GM12873 (cell line): ENCODE data around the gene TMPRSS4.

Experiments
- TF ChIP-seq, protein P1 (sequence below): IDR thresholded peaks from 2 replicates; pipeline ENCODE4 v1.5.1; 2012; ENCODE audit warnings: low read depth, mild to moderate bottlenecking, moderate library complexity, low read length, control low read depth; ENCODE audit not compliant: insufficient read depth; ENCODE audit errors: missing control alignments

Gene TMPRSS4

DNA sequence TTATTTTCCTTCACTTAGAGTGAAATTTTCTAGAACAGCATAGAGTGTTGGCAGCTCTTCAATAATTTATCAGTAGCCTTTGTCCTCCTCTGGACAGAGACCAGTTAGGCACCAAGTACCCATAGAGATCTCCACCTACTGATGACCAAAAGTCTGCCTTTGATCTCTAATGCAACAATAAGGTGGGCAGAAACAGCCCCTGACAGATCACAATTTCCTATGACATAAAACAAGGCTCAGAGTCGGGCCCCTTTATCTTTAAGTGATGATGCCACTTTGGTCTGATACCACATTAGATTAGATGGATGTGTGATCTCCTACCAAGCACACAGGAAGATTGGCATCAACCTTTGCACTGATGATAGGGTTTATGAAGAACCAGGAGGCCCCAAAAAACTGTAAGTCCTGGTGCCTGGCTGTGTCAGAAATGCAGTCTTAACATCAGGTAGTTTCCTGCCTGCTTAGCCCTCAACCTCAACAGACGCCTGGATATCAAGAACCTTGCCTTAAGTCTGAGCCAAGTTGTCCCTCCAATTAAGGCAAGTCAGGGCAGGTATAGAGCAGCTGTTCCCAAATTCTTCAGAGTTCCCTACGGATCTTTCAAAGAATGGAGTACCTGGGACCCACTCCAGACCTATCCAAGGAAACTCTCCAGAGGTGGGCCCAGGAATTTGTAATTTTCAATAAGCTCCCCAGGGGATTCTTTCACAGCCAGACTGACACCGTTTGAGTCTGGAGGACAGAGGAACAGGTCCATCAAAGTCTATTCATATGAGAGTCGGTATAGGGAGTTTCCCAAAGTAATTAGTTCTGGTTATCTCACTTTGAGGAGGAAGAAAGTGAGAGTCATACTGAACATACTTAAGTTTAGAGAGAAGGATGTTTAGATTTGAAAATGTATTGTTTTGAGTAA, 30.6 kb upstream of the TMPRSS4 start:
- TF ChIP-seq, protein P1, sequence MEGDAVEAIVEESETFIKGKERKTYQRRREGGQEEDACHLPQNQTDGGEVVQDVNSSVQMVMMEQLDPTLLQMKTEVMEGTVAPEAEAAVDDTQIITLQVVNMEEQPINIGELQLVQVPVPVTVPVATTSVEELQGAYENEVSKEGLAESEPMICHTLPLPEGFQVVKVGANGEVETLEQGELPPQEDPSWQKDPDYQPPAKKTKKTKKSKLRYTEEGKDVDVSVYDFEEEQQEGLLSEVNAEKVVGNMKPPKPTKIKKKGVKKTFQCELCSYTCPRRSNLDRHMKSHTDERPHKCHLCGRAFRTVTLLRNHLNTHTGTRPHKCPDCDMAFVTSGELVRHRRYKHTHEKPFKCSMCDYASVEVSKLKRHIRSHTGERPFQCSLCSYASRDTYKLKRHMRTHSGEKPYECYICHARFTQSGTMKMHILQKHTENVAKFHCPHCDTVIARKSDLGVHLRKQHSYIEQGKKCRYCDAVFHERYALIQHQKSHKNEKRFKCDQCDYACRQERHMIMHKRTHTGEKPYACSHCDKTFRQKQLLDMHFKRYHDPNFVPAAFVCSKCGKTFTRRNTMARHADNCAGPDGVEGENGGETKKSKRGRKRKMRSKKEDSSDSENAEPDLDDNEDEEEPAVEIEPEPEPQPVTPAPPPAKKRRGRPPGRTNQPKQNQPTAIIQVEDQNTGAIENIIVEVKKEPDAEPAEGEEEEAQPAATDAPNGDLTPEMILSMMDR: no peak

DNA sequence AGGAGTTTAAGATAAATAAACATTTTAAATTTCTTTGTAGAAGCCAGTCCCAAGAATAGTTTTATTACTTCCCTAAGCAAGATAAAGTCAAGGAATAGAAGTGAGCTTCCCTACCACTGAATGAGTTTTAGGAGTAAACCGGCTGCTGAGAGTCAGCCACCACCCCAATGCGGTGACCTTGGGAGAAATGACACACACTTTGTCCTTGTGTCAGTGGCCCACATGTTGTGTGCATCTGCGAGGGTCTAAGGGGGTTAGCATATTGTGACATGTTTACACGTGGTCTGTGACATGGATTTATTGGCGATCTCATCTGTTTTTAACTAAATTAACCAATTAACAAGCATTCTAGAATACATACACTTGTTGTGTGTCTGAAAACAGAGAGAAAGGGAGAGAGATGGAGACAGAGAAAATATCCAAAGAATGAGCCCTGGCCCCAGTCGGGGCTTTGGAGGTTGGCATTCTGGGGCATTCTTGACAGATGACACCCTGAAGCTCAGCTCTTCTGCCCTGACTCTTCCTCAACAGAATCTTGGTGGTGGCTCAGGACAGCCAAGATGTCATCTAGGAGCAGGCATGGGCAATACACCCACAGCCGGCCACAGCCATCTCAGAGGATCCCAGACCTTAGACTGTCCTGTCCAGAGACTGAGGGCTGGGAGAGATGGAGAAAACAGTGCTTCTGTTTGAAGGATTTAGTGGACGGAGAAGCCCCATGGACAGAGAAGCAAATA, 29.7 kb upstream of the TMPRSS4 start:
- TF ChIP-seq, protein P1: no peak

DNA sequence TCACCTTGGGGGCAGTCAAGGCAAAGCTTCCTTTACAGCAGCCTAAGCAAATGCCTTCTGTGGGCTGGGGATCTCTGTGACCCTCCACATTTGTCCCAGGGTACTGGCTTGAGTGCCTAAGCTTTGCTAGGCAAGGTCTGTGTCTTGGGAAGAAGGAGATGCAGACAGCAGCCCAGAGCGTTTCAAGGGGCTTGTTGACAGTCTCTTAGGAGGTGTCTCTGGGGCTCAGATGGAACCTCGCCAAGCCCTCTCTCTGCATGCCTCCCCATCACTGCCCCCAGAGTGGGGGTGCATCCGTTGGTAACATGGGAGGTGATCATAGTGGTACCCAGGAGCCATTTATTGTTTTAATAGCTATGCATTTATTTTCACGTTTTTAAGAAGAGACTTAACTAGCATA, 29.1 kb upstream of the TMPRSS4 start:
- TF ChIP-seq, protein P1: no peak

DNA sequence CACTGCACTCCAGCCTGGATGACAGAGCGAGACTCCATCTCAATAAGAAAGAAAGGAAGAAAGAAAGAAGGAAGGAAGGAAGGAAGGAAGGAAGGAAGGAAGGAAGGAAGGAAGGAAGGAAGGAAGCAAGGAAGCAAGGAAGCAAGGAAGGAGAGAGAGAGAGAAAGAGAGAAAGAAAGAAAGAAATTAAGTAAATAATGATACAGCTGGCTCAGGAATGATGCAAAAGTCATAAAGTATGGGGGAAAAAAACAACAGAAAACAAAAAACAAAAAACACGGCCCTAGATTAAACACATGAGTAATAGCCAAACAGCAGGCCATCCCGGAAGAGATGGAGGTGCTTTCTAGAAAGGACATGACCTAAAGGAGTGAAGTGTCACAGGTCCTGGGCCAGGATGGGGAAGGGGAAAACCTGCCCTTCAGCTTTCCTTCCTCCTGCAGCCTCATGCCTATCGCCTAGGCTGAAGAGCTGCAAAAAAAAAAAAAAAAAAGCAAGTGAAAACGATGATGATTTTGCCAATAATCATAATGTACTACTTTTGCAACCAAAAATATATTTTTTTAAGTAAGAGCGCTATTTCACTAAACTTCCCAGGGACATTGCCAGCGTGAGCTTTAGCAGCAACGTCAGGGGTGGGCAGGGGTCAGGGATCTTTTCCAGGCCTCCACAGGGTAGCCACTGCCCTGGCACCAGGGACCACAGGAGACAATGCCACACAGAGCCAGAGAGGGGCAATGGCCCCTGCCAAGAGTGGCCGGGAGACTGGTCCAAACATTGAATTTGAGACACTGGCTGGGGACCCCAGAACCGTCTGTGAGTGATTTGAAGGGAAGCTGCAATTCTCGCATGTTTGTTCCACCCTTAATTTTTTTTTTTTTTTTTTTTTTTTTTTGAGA, 28.2 kb upstream of the TMPRSS4 start:
- TF ChIP-seq, protein P1: no peak

DNA sequence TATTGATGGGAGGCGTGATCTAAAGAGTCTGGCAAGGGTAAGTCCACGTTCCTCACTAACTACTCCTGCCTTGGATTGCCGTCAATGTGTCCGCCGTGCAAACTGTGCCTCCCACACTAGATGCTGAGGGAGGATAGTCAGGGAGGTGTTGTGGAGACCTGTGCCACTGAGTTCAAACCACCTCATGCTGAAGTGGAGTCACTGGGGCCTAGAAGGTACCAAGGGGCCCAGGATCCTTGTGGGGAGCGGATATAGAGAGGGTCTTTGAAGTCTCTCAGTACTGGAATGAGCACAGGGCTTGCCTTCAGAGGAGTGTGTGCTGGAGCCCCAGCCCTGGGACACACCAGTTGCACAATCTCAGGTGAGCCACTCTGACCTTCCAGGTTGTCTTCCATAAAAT, 27.1 kb upstream of the TMPRSS4 start:
- TF ChIP-seq, protein P1: no peak

DNA sequence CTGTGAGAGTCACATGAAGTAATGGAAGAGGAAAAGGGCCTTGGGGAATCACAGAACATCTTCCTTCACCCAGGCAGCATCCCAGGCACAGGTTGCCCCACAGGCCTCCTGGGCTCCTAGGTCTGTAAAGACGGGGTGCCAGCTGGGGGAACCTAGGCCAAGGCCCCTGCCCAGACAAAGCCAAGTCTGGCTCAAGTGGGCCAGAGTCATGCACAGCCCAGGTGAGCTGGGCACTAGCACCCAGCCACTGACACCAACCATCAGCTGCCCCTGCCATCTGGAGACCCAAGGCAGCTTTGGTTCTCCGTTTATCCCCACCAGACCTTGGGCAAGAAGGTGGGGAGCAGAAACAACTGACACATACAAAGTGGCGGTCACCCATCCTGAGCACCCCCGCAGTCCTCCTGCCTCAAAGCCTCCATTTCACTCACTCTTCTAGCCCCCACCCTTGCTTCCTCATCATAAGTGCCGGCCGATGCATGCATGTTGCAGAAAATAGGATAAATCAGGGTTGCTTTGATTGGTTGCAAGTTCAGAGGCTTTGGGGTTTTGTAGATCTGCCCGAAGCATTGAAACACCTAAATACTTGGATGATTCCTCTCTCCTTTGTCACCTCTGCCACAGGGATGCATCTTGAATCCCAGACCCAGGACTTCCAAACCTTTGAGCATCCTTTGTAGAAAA, 26.5 kb upstream of the TMPRSS4 start:
- TF ChIP-seq, protein P1: no peak
